ENCODE data around the gene PRR15.

Gene PRR15

GRCh38 chr7:29611941-29612544 lies 48.4 kb downstream of the PRR15 start:
- DNase-seq: no peak

DNA sequence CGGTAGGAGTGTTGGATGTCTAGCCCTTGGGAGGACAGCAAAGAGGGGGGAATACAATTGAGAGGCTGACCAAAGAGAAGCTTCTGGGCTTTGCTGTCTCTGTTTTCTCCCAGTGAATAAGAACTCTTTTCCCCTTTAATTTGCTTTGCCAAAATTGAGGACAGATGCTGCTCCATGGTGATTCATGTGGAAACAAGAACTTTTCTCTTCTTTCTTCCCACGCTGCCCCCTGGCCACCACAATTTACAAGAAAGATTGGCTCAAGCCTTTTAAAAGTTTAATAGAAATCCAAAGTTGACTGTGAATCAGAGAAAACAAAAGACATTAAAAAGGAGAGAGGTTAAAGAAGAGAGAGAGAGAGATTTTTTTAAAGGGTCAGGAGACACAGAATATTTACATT lies 49.0 kb downstream of the PRR15 start:
- DNase-seq: no peak

GRCh38 chr7:29613100-29613499 lies 49.5 kb downstream of the PRR15 start:
- no peak for DNase-seq

GRCh38 chr7:29614229-29614628 lies 50.6 kb downstream of the PRR15 start:
- DNase-seq: no peak
